WTC11 (cell line): ENCODE measurements around the gene STPG3. TPM values are rescaled to one million over a fixed set of nuclear protein-coding genes. Genes with fewer than 3 reads are reported as not detected.

Experiments
- ATAC-seq: fragments of 200-7000 bp; cut with Tn5 transposase; 2 replicates; pipeline ENCODE4 v1.10.0; 2021; ENCODE audit warnings: mild to moderate bottlenecking, moderate library complexity
- CTCF ChIA-PET: fragments of 300-600 bp; sonication (Branson Sonifier 250); formaldehyde crosslinking; loops from one replicate; lab custom pipeline; 2021; ENCODE audit warnings: antibody characterized with exemption; lab: Charles Lee
- POLR2A ChIA-PET: fragments of 350-600 bp; sonication (Branson Sonifier 250); formaldehyde crosslinking; loops from one replicate; lab custom pipeline; 2021; ENCODE audit warnings: antibody characterized with exemption; lab: Charles Lee
- DNase-seq: peaks from one replicate; pipeline ENCODE4 v3.0.0; 2021; ENCODE audit warnings: low spot score
- H3K27ac Mint-ChIP-seq: 2 replicates; pipeline ENCODE4 v1.8.0; 2021; ENCODE audit warnings: mixed read lengths
- H3K27me3 Mint-ChIP-seq: 2 replicates; pipeline ENCODE4 v1.8.0; 2021; ENCODE audit warnings: low read depth, mild to moderate bottlenecking, moderate library complexity, mixed read lengths
- H3K36me3 Mint-ChIP-seq: 2 replicates; pipeline ENCODE4 v1.8.0; 2021; ENCODE audit warnings: mixed read lengths
- H3K4me1 Mint-ChIP-seq: 2 replicates; pipeline ENCODE4 v1.8.0; 2022; ENCODE audit warnings: mixed read lengths
- H3K4me3 Mint-ChIP-seq: 2 replicates; pipeline ENCODE4 v1.8.0; 2021; ENCODE audit warnings: mild to moderate bottlenecking, moderate library complexity, mixed read lengths
- H3K9me3 Mint-ChIP-seq: 2 replicates; pipeline ENCODE4 v1.8.0; 2021; ENCODE audit warnings: mixed read lengths
- ATF1 ChIP-seq: sonication (generic); formaldehyde crosslinking; IDR thresholded peaks from 2 replicates; pipeline ENCODE4 v1.8.1; 2023; ENCODE audit warnings: mild to moderate bottlenecking, moderate library complexity, missing genetic modification reagents
- CBFB ChIP-seq: sonication (generic); formaldehyde crosslinking; IDR thresholded peaks from 2 replicates; pipeline ENCODE4 v1.8.1; 2022; ENCODE audit warnings: mild to moderate bottlenecking, low read depth, missing genetic modification reagents
- ELF4 ChIP-seq: sonication (generic); formaldehyde crosslinking; IDR thresholded peaks from 2 replicates; pipeline ENCODE4 v1.8.1; 2022; ENCODE audit warnings: low read depth, mild to moderate bottlenecking, moderate library complexity, missing genetic modification reagents
- FOXP1 ChIP-seq: sonication (generic); formaldehyde crosslinking; IDR thresholded peaks from 2 replicates; pipeline ENCODE4 v1.8.0; 2022; ENCODE audit warnings: missing genetic modification reagents, mild to moderate bottlenecking, moderate library complexity, borderline replicate concordance
- HMGA2 ChIP-seq: fragments of 250-450 bp; sonication (Bioruptor Pico); IDR thresholded peaks from 2 replicates; pipeline ENCODE4 v1.4.0; 2021; ENCODE audit warnings: mild to moderate bottlenecking, moderate library complexity
- NFATC4 ChIP-seq: fragments of 250-450 bp; sonication (Bioruptor Pico); IDR thresholded peaks from 2 replicates; pipeline ENCODE4 v1.9.0; 2021; ENCODE audit warnings: mild to moderate bottlenecking
- NR1H2 ChIP-seq: sonication (generic); formaldehyde crosslinking; IDR thresholded peaks from 2 replicates; pipeline ENCODE4 v1.9.0; 2021; ENCODE audit warnings: mild to moderate bottlenecking, moderate library complexity, missing genetic modification reagents
- PRRX2 ChIP-seq: fragments of 250-450 bp; sonication (Bioruptor Pico); IDR thresholded peaks from 2 replicates; pipeline ENCODE4 v1.8.0; 2021; ENCODE audit warnings: mild to moderate bottlenecking
- RELA ChIP-seq: sonication (generic); formaldehyde crosslinking; IDR thresholded peaks from 2 replicates; pipeline ENCODE4 v1.8.1; 2022; ENCODE audit warnings: missing genetic modification reagents, mild to moderate bottlenecking, borderline replicate concordance
- RORB ChIP-seq: fragments of 250-450 bp; sonication (Bioruptor Pico); IDR thresholded peaks from 2 replicates; pipeline ENCODE4 v1.9.0; 2021; ENCODE audit warnings: mild to moderate bottlenecking
- SP1 ChIP-seq: sonication (generic); formaldehyde crosslinking; conservative IDR thresholded peaks from 2 replicates; pipeline ENCODE4 v1.8.1; 2022; ENCODE audit warnings: missing genetic modification reagents
- ZNF396 ChIP-seq: fragments of 250-450 bp; sonication (Bioruptor Pico); IDR thresholded peaks from 2 replicates; pipeline ENCODE4 v1.8.0; 2021; ENCODE audit warnings: mild to moderate bottlenecking, moderate library complexity, borderline replicate concordance
- ZNF423 ChIP-seq: fragments of 250-450 bp; sonication (Bioruptor Pico); IDR thresholded peaks from 2 replicates; pipeline ENCODE4 v2.1.2; 2022; ENCODE audit warnings: mild to moderate bottlenecking, moderate library complexity
- total RNA-seq: library from RNA; stranded (reverse); gene quantifications from 3 replicates; pipeline ENCODE4 v1.2.3, GENCODE V29; 2021
- TF ChIP-seq, protein P1 (sequence below): sonication (generic); formaldehyde crosslinking; IDR thresholded peaks from 2 replicates; pipeline ENCODE4 v1.8.0; 2022; ENCODE audit warnings: mild to moderate bottlenecking, missing genetic modification reagents
- TF ChIP-seq, protein P2 (sequence below): fragments of 250-450 bp; sonication (Bioruptor Pico); IDR thresholded peaks from 2 replicates; pipeline ENCODE4 v1.9.0; 2021; ENCODE audit warnings: mild to moderate bottlenecking, borderline replicate concordance
- TF ChIP-seq, protein P3 (sequence below): sonication (generic); formaldehyde crosslinking; IDR thresholded peaks from 2 replicates; pipeline ENCODE4 v1.8.0; 2022; ENCODE audit warnings: mild to moderate bottlenecking, missing genetic modification reagents
- TF ChIP-seq, protein P4 (sequence below): sonication (generic); formaldehyde crosslinking; IDR thresholded peaks from 2 replicates; pipeline ENCODE4 v1.8.1; 2023; ENCODE audit warnings: mild to moderate bottlenecking, moderate library complexity, missing genetic modification reagents

The STPG3 gene
- total RNA-seq, 1 experiment from 2014 or later, result 0.26 TPM

DNA sequence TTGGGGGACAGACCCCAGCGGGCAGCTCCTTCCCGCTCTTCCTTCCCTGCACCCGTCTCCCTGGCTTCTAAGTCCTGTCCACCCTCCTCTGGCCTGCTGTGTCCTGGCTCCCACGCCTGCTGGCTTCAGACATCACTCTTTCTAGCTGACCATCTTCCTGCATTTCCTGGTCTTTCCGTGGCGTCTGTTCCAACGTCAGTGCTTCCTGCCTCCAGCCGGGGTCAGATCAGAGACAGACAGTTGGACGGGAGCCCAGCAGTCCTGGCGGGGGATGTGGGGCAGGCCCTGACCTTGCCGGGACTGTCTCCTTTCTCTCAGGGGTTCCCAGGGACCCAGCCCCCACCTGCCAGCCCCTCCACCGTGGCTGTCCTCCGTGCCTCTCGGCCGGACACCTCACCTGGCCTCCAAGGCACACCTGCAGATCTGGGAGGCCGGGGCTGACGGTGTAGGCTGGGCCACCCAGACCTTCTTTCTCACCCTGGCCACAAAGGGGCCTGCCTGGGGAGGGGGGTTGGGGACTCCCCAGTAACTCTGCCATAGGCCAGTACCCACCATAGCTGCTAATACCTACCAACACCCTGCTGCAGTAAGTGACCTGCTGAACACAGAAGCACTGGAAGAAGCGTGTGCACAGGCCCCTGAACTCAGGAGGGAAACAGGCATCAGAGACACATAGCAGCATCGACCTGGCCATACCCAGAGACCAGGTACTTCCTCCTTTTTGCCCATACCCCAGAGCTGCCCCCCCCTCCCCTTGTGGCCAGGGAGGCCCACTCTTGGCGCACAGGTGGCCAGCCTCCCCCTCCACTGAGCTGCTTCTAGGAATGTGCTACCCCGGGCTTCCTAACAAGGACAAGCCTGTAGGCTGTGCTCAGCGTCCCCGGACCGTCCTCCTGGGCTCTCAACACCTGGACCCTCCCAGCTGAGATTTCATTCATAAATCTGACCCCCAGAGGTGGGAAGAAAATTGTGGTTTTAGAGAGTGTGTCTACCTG is 45.9 kb downstream of the STPG3 start:
- H3K9me3 Mint-ChIP-seq, result peaks cover 4% of the 10 kb centered on the region
- ATAC-seq (no peak), DNase-seq (peak; percentile 17)
- peaks cover 2% of the 10 kb centered on the region; the same call in 1 of the 2 replicates for H3K36me3 Mint-ChIP-seq
- peak overlapping the region; percentile 70; the same call in 1 of the 2 replicates for H3K27ac Mint-ChIP-seq
- ChIA-PET CTCF (interaction anchor here (0.6 to 3.8 kb wide), 14 partner anchors 8 to 149 kb away, joined by 3 to 22 read pairs (median 6); partner anchors contain the start of genes ENTPD8, EXD3, NOXA1 and TOR4A), POLR2A (interaction anchor here (1.4 kb wide), 1 partner anchor 31 kb away, joined by 3 read pairs; no protein-coding TSS in a partner anchor)
- TF ChIP-seq, protein P1, sequence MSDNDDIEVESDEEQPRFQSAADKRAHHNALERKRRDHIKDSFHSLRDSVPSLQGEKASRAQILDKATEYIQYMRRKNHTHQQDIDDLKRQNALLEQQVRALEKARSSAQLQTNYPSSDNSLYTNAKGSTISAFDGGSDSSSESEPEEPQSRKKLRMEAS (CRISPR knock-in tag), result 0 out of 2 replicates have a peak, but pooled peaks have one; percentile 3
- TF ChIP-seq ZNF396 (CRISPR knock-in tag), result no peak
- peak overlapping the region; percentile 73 for H3K4me3 Mint-ChIP-seq
- H3K4me1 Mint-ChIP-seq, result peaks cover 47% of the 10 kb centered on the region
- H3K27me3 Mint-ChIP-seq, result peaks cover 36% of the 10 kb centered on the region

DNA sequence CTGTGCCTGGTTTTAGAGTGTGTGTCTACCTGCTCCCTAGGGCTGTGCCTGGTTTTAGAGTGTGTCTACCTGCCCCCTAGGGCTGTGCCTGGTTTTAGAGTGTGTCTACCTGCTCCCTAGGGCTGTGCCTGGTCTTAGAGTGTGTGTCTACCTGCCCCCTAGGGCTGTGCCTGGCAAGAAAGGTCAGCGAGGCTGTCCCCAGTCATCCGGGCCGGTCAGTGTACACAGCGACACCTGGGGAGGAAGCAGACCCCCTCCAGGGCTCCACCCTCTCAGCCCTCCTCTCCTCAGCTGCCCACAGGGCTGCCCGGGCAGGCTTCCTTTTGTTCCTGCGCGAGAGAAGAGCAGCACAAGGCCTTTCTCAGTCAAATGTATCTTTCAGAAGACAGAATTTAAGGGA is 46.9 kb downstream of the STPG3 start:
- no peak for ATAC-seq
- CTCF ChIA-PET, result interaction anchor here (0.6 to 3.8 kb wide), 9 partner anchors 11 to 144 kb away, joined by 3 to 22 read pairs (median 6); partner anchors contain the start of genes ENTPD8, EXD3, NOXA1 and TOR4A
- peaks cover 45% of the 10 kb centered on the region for H3K4me1 Mint-ChIP-seq
- TF ChIP-seq ZNF423 (CRISPR knock-in tag) (peak; percentile 37; the same call in 1 of the 2 replicates), ELF4 (CRISPR knock-in tag) (no peak)
- TF ChIP-seq, all 79 proteins: peak for 1
- peaks cover 37% of the 10 kb centered on the region for H3K27me3 Mint-ChIP-seq
- POLR2A ChIA-PET, result no interaction called here
- peak; percentile 19 for DNase-seq
- H3K36me3 Mint-ChIP-seq, result peaks cover 2% of the 10 kb centered on the region; the same call in 1 of the 2 replicates
- H3K27ac Mint-ChIP-seq, result no peak overlapping the region
- H3K9me3 Mint-ChIP-seq, result peaks cover 4% of the 10 kb centered on the region
- no peak overlapping the region for H3K4me3 Mint-ChIP-seq

DNA sequence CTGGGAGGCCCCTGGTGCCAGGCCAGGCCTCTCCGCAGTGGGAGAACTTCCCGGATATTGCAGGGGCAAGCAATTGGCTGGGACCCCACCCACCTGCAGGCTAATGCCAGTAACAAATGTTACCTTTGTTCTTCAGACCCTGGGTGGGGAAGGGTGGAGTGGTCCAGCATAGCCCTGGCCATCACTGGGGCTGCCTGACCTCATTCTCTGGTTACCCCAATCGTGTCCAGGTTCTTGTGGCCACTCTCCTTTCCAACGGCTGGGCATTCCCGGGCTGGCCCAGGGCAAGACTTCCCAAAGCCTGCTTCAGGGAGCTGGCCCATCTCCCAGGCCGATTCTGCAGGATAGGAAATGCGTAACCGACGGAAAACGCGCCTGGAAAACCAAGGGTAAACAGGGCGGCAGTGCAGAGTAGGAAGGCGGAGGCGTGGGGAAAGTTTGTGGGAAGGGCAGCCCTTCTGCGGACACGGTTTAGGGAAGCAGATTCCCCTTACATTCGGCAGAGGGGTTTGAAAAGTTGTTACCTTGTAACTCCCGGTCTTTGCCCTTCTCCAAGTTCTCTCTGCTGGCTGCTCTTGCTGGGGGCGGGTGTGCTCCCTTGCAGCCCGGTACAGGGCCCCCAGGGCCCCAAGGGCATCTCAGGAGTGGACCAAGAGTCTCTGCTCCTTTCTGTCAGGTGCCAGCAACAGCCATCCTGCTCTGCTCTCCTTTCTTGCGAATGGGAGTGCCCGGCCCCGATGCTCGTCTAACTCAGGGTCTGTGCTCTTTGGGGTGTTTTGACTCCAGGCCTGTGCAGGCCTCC is 47.5 kb downstream of the STPG3 start:
- Mint-ChIP-seq H3K27me3 (peaks cover 40% of the 10 kb centered on the region), H3K4me3 (peak overlapping the region; percentile 94), H3K27ac (peak overlapping the region; percentile 70), H3K4me1 (peaks cover 45% of the 10 kb centered on the region), H3K9me3 (peaks cover 4% of the 10 kb centered on the region), H3K36me3 (peaks cover 2% of the 10 kb centered on the region; the same call in 1 of the 2 replicates)
- DNase-seq, result peak; percentile 30
- ChIA-PET CTCF (interaction anchor here (0.9 to 3.8 kb wide), 7 partner anchors 9 to 163 kb away, joined by 3 to 22 read pairs (median 4); partner anchors contain the start of genes ENTPD8, EXD3 and NOXA1), POLR2A (interaction anchor here (1.0 kb wide), 1 partner anchor 58 kb away, joined by 3 read pairs; the partner anchor contains the start of gene TUBB4B)
- ATAC-seq, result no peak
- TF ChIP-seq, protein P2, sequence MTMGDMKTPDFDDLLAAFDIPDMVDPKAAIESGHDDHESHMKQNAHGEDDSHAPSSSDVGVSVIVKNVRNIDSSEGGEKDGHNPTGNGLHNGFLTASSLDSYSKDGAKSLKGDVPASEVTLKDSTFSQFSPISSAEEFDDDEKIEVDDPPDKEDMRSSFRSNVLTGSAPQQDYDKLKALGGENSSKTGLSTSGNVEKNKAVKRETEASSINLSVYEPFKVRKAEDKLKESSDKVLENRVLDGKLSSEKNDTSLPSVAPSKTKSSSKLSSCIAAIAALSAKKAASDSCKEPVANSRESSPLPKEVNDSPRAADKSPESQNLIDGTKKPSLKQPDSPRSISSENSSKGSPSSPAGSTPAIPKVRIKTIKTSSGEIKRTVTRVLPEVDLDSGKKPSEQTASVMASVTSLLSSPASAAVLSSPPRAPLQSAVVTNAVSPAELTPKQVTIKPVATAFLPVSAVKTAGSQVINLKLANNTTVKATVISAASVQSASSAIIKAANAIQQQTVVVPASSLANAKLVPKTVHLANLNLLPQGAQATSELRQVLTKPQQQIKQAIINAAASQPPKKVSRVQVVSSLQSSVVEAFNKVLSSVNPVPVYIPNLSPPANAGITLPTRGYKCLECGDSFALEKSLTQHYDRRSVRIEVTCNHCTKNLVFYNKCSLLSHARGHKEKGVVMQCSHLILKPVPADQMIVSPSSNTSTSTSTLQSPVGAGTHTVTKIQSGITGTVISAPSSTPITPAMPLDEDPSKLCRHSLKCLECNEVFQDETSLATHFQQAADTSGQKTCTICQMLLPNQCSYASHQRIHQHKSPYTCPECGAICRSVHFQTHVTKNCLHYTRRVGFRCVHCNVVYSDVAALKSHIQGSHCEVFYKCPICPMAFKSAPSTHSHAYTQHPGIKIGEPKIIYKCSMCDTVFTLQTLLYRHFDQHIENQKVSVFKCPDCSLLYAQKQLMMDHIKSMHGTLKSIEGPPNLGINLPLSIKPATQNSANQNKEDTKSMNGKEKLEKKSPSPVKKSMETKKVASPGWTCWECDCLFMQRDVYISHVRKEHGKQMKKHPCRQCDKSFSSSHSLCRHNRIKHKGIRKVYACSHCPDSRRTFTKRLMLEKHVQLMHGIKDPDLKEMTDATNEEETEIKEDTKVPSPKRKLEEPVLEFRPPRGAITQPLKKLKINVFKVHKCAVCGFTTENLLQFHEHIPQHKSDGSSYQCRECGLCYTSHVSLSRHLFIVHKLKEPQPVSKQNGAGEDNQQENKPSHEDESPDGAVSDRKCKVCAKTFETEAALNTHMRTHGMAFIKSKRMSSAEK (CRISPR knock-in tag), result no peak
- no peak for TF ChIP-seq SP1
- no peak for TF ChIP-seq ATF1 (CRISPR knock-in tag)
- no peak for TF ChIP-seq NFATC4
- no peak for TF ChIP-seq HMGA2 (CRISPR knock-in tag)
- TF ChIP-seq, protein P3, sequence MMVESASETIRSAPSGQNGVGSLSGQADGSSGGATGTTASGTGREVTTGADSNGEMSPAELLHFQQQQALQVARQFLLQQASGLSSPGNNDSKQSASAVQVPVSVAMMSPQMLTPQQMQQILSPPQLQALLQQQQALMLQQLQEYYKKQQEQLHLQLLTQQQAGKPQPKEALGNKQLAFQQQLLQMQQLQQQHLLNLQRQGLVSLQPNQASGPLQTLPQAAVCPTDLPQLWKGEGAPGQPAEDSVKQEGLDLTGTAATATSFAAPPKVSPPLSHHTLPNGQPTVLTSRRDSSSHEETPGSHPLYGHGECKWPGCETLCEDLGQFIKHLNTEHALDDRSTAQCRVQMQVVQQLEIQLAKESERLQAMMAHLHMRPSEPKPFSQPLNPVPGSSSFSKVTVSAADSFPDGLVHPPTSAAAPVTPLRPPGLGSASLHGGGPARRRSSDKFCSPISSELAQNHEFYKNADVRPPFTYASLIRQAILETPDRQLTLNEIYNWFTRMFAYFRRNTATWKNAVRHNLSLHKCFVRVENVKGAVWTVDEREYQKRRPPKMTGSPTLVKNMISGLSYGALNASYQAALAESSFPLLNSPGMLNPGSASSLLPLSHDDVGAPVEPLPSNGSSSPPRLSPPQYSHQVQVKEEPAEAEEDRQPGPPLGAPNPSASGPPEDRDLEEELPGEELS (CRISPR knock-in tag), result no peak
- no peak for TF ChIP-seq NR1H2 (CRISPR knock-in tag)
- no peak for TF ChIP-seq CBFB (CRISPR knock-in tag)
- TF ChIP-seq RORB (CRISPR knock-in tag), result no peak
- TF ChIP-seq RELA (CRISPR knock-in tag), result no peak
- TF ChIP-seq, protein P4, sequence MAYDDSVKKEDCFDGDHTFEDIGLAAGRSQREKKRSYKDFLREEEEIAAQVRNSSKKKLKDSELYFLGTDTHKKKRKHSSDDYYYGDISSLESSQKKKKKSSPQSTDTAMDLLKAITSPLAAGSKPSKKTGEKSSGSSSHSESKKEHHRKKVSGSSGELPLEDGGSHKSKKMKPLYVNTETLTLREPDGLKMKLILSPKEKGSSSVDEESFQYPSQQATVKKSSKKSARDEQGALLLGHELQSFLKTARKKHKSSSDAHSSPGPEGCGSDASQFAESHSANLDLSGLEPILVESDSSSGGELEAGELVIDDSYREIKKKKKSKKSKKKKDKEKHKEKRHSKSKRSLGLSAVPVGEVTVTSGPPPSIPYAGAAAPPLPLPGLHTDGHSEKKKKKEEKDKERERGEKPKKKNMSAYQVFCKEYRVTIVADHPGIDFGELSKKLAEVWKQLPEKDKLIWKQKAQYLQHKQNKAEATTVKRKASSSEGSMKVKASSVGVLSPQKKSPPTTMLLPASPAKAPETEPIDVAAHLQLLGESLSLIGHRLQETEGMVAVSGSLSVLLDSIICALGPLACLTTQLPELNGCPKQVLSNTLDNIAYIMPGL, result 0 out of 2 replicates have a peak, but pooled peaks have one; percentile 9
- TF ChIP-seq FOXP1 (CRISPR knock-in tag), result peak; percentile 15; the same call in 1 of the 2 replicates
- TF ChIP-seq, protein P1 (CRISPR knock-in tag), result 0 out of 2 replicates have a peak, but pooled peaks have one; percentile 34
- TF ChIP-seq PRRX2, result no peak
